ENCODE results near the gene PLEKHM1. TPM values are rescaled to one million over a fixed set of nuclear protein-coding genes. Genes with fewer than 3 reads are reported as not detected.

Gene PLEKHM1
- total and polyA plus RNA-seq, 2 of the 13 experiments (the other 11 are each of a cell fraction or from before 2014, with no cell fraction given) = 7.6 to 13.5 TPM

GRCh38 chr17:45425125-45425983 lies 65.2 kb downstream of the PLEKHM1 start (continued):
- TF ChIP-seq RERE (CRISPR knock-in tag; IDR thresholded peaks at IDR 0.05; ENCODE audit: low read depth) = peak; percentile 40; the same call in 1 of the 2 replicates
- peak; percentile 79 for TF ChIP-seq ERF (CRISPR knock-in tag; IDR thresholded peaks at IDR 0.05)
- no peak for TF ChIP-seq U2AF2 (IDR thresholded peaks at IDR 0.05; ENCODE audit: low read depth, low read length)
- TF ChIP-seq ZNF136 (CRISPR knock-in tag; IDR thresholded peaks at IDR 0.05; ENCODE audit: low read depth) = no peak
- TF ChIP-seq, protein P1, sequence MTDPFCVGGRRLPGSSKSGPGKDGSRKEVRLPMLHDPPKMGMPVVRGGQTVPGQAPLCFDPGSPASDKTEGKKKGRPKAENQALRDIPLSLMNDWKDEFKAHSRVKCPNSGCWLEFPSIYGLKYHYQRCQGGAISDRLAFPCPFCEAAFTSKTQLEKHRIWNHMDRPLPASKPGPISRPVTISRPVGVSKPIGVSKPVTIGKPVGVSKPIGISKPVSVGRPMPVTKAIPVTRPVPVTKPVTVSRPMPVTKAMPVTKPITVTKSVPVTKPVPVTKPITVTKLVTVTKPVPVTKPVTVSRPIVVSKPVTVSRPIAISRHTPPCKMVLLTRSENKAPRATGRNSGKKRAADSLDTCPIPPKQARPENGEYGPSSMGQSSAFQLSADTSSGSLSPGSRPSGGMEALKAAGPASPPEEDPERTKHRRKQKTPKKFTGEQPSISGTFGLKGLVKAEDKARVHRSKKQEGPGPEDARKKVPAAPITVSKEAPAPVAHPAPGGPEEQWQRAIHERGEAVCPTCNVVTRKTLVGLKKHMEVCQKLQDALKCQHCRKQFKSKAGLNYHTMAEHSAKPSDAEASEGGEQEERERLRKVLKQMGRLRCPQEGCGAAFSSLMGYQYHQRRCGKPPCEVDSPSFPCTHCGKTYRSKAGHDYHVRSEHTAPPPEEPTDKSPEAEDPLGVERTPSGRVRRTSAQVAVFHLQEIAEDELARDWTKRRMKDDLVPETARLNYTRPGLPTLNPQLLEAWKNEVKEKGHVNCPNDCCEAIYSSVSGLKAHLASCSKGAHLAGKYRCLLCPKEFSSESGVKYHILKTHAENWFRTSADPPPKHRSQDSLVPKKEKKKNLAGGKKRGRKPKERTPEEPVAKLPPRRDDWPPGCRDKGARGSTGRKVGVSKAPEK (CRISPR knock-in tag; IDR thresholded peaks at IDR 0.05; ENCODE audit: borderline replicate concordance) = peak; percentile 79; the same call in 1 of the 2 replicates
- TF ChIP-seq ZNF225 (CRISPR knock-in tag; IDR thresholded peaks at IDR 0.05) = no peak; the same call in 1 of the 2 replicates
- peak; percentile 58; the same call in 1 of the 2 replicates for TF ChIP-seq ZMYM4 (CRISPR knock-in tag; IDR thresholded peaks at IDR 0.05)
- TF ChIP-seq GATA4 (IDR thresholded peaks at IDR 0.05; ENCODE audit: borderline replicate concordance, low read depth) = peak; percentile 36
- peak; percentile 79 for TF ChIP-seq SAP130 (CRISPR knock-in tag; IDR thresholded peaks at IDR 0.05; ENCODE audit: low read depth)
- 0 out of 2 replicates have a peak, but pooled peaks have one; percentile 53 for TF ChIP-seq ZNF337 (CRISPR knock-in tag; IDR thresholded peaks at IDR 0.05; ENCODE audit: borderline replicate concordance, low read depth)
- no peak for TF ChIP-seq HOXA9 (CRISPR knock-in tag; IDR thresholded peaks at IDR 0.05; ENCODE audit: borderline replicate concordance)
- TF ChIP-seq ZNF138 (CRISPR knock-in tag; IDR thresholded peaks at IDR 0.05; ENCODE audit: low read depth) = no peak
- no peak for TF ChIP-seq ZNF562 (CRISPR knock-in tag; IDR thresholded peaks at IDR 0.05; ENCODE audit: borderline replicate concordance)
- TF ChIP-seq, protein P2, sequence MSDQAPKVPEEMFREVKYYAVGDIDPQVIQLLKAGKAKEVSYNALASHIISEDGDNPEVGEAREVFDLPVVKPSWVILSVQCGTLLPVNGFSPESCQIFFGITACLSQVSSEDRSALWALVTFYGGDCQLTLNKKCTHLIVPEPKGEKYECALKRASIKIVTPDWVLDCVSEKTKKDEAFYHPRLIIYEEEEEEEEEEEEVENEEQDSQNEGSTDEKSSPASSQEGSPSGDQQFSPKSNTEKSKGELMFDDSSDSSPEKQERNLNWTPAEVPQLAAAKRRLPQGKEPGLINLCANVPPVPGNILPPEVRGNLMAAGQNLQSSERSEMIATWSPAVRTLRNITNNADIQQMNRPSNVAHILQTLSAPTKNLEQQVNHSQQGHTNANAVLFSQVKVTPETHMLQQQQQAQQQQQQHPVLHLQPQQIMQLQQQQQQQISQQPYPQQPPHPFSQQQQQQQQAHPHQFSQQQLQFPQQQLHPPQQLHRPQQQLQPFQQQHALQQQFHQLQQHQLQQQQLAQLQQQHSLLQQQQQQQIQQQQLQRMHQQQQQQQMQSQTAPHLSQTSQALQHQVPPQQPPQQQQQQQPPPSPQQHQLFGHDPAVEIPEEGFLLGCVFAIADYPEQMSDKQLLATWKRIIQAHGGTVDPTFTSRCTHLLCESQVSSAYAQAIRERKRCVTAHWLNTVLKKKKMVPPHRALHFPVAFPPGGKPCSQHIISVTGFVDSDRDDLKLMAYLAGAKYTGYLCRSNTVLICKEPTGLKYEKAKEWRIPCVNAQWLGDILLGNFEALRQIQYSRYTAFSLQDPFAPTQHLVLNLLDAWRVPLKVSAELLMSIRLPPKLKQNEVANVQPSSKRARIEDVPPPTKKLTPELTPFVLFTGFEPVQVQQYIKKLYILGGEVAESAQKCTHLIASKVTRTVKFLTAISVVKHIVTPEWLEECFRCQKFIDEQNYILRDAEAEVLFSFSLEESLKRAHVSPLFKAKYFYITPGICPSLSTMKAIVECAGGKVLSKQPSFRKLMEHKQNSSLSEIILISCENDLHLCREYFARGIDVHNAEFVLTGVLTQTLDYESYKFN (CRISPR knock-in tag; conservative IDR thresholded peaks at IDR 0.05) = peak; percentile 53
